Ishikawa (cell line): ENCODE data around the gene LRP5.
A peak's percentile ranks its signal among the peaks of the same experiment; 100 is the strongest.

Source experiments
- CEBPB ChIP-seq: IDR thresholded peaks from 2 replicates; pipeline ENCODE4 v1.6.1; 2012
- NFIC ChIP-seq: IDR thresholded peaks from 2 replicates; pipeline ENCODE4 v1.6.1; 2012
- RAD21 ChIP-seq: IDR thresholded peaks from 2 replicates; pipeline ENCODE4 v1.6.1; 2012; ENCODE audit warnings: low read depth
- USF1 ChIP-seq: IDR thresholded peaks from 2 replicates; pipeline ENCODE4 v1.6.1; 2012

- TF ChIP-seq RAD21 (peak; percentile 22), NFIC (peak; percentile 57), USF1 (no peak), CEBPB (0 out of 2 replicates have a peak, but pooled peaks have one; percentile 21)
Measured at GRCh38 chr11:68342459-68343158, 30.2 kb downstream of the LRP5 start.
